Kidney (tissue), 14 donors: Measurements from ENCODE around the gene AHCYL2. TPM values are rescaled to one million over a fixed set of nuclear protein-coding genes. Genes with fewer than 3 reads are reported as not detected.

Source experiments
- DNase-seq, 5 donors: peaks; one replicate each; pipeline ENCODE4 v3.0.0-alpha.2; 2013 to 2020
- FAIRE-seq: peaks from 2 replicates; lab custom pipeline; 2012; peaks lifted over from hg19 to GRCh38; lab: Jason Lieb, UNC
- H3K27ac ChIP-seq, 2 donors: one replicate each; pipeline ENCODE4 v1.7.0; 2013; ENCODE audit warnings: low read depth in 2 of 2, low read length in 2 of 2, inconsistent platforms in 1 of 2
- H3K27me3 ChIP-seq: one replicate; pipeline ENCODE4 v1.7.1; 2013; ENCODE audit warnings: low read length, inconsistent platforms; ENCODE audit not compliant: control insufficient read depth, insufficient read depth
- H3K36me3 ChIP-seq, 3 donors: one replicate each; pipeline versions ENCODE4 v1.7.0 to v1.7.1; 2013; ENCODE audit warnings: low read length in 3 of 3, control low read depth in 1 of 3, inconsistent platforms in 1 of 3; ENCODE audit not compliant: insufficient read depth in 3 of 3, control insufficient read depth in 2 of 3
- H3K4me1 ChIP-seq, 3 donors: one replicate each; pipeline versions ENCODE4 v1.7.0 to v1.7.1; 2013; ENCODE audit warnings: low read length in 3 of 3, inconsistent platforms in 1 of 3, low read depth in 1 of 3; ENCODE audit not compliant: control insufficient read depth in 2 of 3, insufficient read depth in 2 of 3
- H3K4me3 ChIP-seq, 3 donors: one replicate each; pipeline versions ENCODE4 v1.7.0 to v1.8.1; 2013; ENCODE audit warnings: low read length in 3 of 3, control low read depth in 1 of 3, inconsistent platforms in 1 of 3
- H3K9ac ChIP-seq, 3 donors: one replicate each; pipeline versions ENCODE4 v1.7.0 to v1.7.1; 2013; ENCODE audit warnings: low read length in 3 of 3, control low read depth in 1 of 3, inconsistent platforms in 1 of 3
- H3K9me3 ChIP-seq, 3 donors: one replicate each; pipeline versions ENCODE4 v1.7.0 to v1.7.1; 2013; ENCODE audit warnings: low read length in 3 of 3, control low read depth in 1 of 3, inconsistent platforms in 1 of 3; ENCODE audit not compliant: control insufficient read depth in 2 of 3, insufficient read depth in 1 of 3
- CTCF ChIP-seq: IDR thresholded peaks from 3 replicates; pipeline ENCODE4 v1.5.1; 2012; ENCODE audit warnings: mild to moderate bottlenecking, moderate library complexity, borderline replicate concordance; ENCODE audit not compliant: insufficient read depth; ENCODE audit errors: extremely low read depth
- intact Hi-C: fragments of 100-400 bp; cut with DNase I; formaldehyde crosslinking; loops from one replicate; pipeline ENCODE4 v1.11.1; 2022
- polyA plus RNA-seq: library from polyadenylated mRNA; stranded (reverse); fragments of 350-450 nt; fragmentation: Illumina TruSeq; extraction: RNeasy Lipid Tissue Mini Kit (QIAGEN cat#74804); gene quantifications from one replicate; pipeline ENCODE4 v1.2.3, GENCODE V29; 2014; ENCODE audit warnings: low read depth, low replicate concordance; ENCODE audit not compliant: insufficient read depth
- total RNA-seq: library from RNA; stranded (reverse); fragmentation: NEBNext Ultra II Directional; extraction: Animal tissue kit (Norgen Biotek cat#: 25700); gene quantifications from one replicate; pipeline ENCODE4 v1.2.1, GENCODE V29; 2021
- donor health status: control.
- donor health status: control.
- donor health status: control.
- donor health status: control.
- donor health status: control.
- donor health status: DM: yes; HTN: yes; CAD: no.
- donor health status: Normal renal cell carcinoma (clear cell type).

The AHCYL2 gene
- total and polyA plus RNA-seq, 2 donors from 2014 or later: 19.5 to 25.2 TPM

DNA sequence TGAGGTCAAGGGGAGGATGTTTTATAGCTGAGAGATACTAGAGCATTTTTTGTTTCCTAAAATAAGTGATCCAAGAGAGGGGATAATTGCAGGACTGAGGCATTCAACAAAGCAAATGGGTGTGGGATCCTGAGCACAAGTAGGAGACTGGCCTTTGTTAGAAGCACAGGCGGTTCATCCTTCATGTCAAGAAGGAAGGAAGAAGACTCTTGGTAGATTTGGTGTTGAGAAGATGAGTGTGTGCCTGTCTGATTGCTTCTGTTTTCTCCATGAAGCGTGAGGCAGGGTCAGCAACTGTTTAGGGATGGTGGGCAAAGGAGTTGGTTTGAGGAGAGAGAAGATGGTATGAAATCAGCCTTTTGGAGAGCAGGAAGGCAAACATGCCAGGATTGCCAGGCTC is 237.0 kb downstream of the AHCYL2 start:
- no peak for TF ChIP-seq CTCF
- Histone ChIP-seq H3K36me3 (peaks cover 0 to 10% (median 0%) of the 10 kb centered on the region in 3 donors), H3K4me1 (no peaks in the 10 kb centered on the region), H3K9me3 (no peaks in the 10 kb centered on the region), H3K27ac (no peak overlapping the region), H3K27me3 (no peaks in the 10 kb centered on the region), H3K4me3 (no peak overlapping the region), H3K9ac (no peak overlapping the region)
- no peak for FAIRE-seq
- intact Hi-C loops: no loop called here
- DNase-seq: no peak

- intact Hi-C loops: no loop called here
- no peak for FAIRE-seq
Observed at GRCh38 chr7:129462420-129462819, 237.6 kb downstream of the AHCYL2 start.

DNA sequence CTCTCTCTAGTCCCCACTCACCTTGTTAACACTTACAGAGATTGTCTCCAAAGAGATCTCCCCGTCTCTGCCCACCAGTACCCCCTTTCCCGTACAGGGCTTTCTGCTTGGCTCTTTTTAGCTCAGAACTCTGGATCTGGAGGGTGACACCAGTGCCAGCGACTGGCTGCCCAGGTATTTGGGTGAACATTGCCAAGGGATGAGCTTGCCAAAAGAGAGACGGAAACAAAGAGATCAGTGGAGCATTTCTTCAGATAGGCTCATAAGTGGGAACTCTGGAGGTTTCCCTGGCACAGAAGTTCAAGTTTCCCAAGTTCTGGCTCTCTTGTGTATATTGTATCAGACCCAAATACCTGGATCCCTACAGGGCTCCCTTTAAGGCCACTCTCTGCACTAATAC is 239.4 kb downstream of the AHCYL2 start:
- DNase-seq (no peak), FAIRE-seq (no peak)
- no peak overlapping the region for H3K27ac ChIP-seq
- peaks cover 0 to 8% (median 0%) of the 10 kb centered on the region in 3 donors for H3K36me3 ChIP-seq
- H3K9ac ChIP-seq: no peak overlapping the region
- peaks cover 0 to 3% (median 3%) of the 10 kb centered on the region in 3 donors for H3K4me1 ChIP-seq
- H3K4me3 ChIP-seq: no peak overlapping the region
- no peak for TF ChIP-seq CTCF
- H3K9me3 ChIP-seq: no peaks in the 10 kb centered on the region
- no peaks in the 10 kb centered on the region for H3K27me3 ChIP-seq
- intact Hi-C loops: no loop called here

More at GRCh38 chr7:129462420-129462819, 237.6 kb downstream of the AHCYL2 start:
- Histone ChIP-seq H3K4me3 (no peak overlapping the region), H3K9ac (no peak overlapping the region), H3K27me3 (no peaks in the 10 kb centered on the region), H3K9me3 (no peaks in the 10 kb centered on the region), H3K36me3 (peaks cover 0 to 10% (median 0%) of the 10 kb centered on the region in 3 donors), H3K27ac (no peak overlapping the region), H3K4me1 (no peaks in the 10 kb centered on the region)
- no peak for TF ChIP-seq CTCF
- no peak for DNase-seq

DNA sequence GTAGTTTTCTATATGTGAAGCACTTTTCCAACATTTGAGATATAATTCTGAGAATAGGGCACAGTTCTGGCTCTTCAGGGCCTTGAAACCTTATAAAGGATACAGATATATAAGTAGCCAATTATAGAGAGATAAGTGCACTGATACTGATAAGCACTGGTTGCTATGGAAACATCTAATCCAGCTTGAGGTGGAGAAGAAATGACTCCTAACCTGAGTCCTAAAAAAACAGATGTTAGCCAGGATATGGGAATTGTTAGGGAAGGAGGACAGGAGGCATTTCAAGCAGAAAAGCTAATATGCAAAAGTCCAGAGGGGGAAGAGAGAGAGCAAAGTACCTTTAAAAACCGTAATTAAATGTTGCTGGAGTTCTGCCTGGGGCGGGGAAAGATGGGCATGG is 240.2 kb downstream of the AHCYL2 start:
- Histone ChIP-seq H3K4me1 (peaks cover 0 to 3% (median 3%) of the 10 kb centered on the region in 3 donors), H3K27me3 (no peaks in the 10 kb centered on the region), H3K4me3 (no peak overlapping the region), H3K9me3 (no peaks in the 10 kb centered on the region), H3K36me3 (peaks cover 0 to 8% (median 0%) of the 10 kb centered on the region in 3 donors), H3K27ac (no peak overlapping the region), H3K9ac (no peak overlapping the region)
- no peak for DNase-seq
- intact Hi-C loops: no loop called here
- no peak for TF ChIP-seq CTCF
- FAIRE-seq: no peak
